Epithelial cell of proximal tubule (primary cell): ENCODE data around the gene TSPAN11. TPM values are rescaled to one million over a fixed set of nuclear protein-coding genes. Genes with fewer than 3 reads are reported as not detected.

ENCODE experiments used
- DNase-seq: peaks from one replicate; pipeline ENCODE4 v3.0.0-alpha.2; 2011; ENCODE audit warnings: low read depth
- H3K4me3 ChIP-seq: 2 replicates; pipeline ENCODE4 v1.5.1; 2011; ENCODE audit warnings: low read depth, mild to moderate bottlenecking, low read length
- CTCF ChIP-seq: conservative IDR thresholded peaks from 2 replicates; pipeline ENCODE4 v1.5.1; 2012; ENCODE audit warnings: low read depth, mild to moderate bottlenecking, low read length
- total RNA-seq: library from RNA; depleted of rRNA; stranded (reverse); fragments of >200 nt; gene quantifications from 2 replicates; pipeline ENCODE4 v1.2.3, GENCODE V29; 2015

Gene TSPAN11
- total RNA-seq, 1 donor from 2014 or later = 1.3 TPM

GRCh38 chr12:30910038-30910350 lies 16.6 kb upstream of the TSPAN11 start:
- no peak overlapping the region for H3K4me3 ChIP-seq
- TF ChIP-seq CTCF = no peak
- DNase-seq = no peak

GRCh38 chr12:30911207-30911606 lies 15.3 kb upstream of the TSPAN11 start:
- no peak for DNase-seq
- no peak overlapping the region for H3K4me3 ChIP-seq
- no peak for TF ChIP-seq CTCF

GRCh38 chr12:30913323-30913722 lies 13.2 kb upstream of the TSPAN11 start:
- TF ChIP-seq CTCF = no peak
- no peak overlapping the region for H3K4me3 ChIP-seq
- no peak for DNase-seq

GRCh38 chr12:30914986-30915591 lies 11.5 kb upstream of the TSPAN11 start:
- no peak overlapping the region for H3K4me3 ChIP-seq
- no peak for TF ChIP-seq CTCF
- no peak for DNase-seq

DNA sequence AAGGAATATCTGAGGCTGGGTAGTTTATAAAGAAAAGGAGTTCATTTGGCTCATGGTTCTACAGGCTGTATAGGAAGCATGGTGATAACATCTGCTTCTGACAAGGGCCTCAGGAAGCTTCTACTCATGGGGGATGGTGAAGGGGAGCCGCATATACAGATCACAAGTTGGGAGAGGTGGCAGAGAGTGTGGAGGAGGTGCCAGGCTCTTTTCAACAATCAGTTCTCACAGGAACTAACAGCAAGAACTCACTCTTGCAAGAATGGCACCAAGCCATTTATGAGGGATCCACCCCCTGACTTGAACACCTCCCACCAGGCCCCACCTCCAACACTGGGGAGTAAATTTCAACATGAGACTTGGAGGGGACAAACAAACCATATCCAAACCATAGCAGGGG lies 3.5 kb upstream of the TSPAN11 start:
- no peak overlapping the region for H3K4me3 ChIP-seq
- no peak for DNase-seq
- no peak for TF ChIP-seq CTCF

DNA sequence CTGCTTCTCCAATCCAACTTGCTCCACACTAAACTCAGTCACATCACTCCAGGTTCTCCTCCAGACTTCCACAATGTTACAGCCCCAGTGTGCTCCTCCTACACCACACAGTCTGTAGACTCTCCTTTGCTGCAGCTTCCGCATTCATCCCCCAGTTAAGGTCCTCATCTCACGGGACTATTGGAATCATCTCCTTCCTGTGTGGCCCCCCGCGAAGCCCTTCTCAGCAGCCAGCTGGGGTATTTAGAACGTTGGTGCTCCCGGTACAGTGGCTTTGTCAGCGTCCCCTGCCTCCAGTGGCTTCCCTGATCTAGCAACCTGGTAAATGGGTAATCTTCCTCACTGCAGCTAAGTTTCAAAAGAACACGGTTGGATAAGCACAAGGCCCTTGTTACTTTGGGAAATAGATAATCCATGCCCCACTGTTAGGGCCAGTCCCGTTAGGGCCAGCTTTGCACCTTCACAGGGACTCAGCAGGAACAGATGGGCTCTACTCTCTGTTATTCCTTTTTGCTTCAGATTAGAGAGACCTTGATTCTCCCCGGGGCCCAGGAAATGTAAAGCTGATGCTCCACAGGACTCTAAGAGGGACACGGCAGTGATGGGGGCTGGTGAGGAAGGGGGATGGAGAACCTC lies 823 bp upstream of the TSPAN11 start:
- no peak for TF ChIP-seq CTCF
- DNase-seq = no peak
- peak overlapping the region; percentile 36 for H3K4me3 ChIP-seq

DNA sequence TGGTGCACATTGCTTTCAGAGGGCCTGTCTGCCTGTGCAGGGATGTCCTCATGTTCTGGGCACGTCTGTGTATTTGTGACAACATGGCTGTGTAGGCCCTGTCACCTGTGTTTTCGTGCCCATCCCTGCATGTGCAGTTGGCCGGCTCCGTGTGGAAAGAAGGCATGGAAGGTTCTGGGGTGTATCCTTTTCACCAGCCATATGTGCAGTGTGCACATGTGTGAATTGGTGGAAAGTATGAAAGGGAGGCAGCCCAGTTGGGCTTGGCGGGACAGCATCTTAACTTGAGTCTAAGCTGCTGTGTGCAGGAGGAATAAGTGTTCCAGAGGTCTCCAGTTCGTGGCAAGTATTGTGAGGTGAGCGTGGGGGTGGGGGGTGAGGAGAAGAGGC lies 669 bp downstream of the TSPAN11 start:
- no peak for DNase-seq
- no peak for TF ChIP-seq CTCF
- H3K4me3 ChIP-seq = no peak overlapping the region
